Activated naive CD4-positive, alpha-beta T cell treated with anti-CD3 and anti-CD28 coated beads, Interleukin-2, amount 50 U/mL, for 72 hours (primary cell): ENCODE results near the gene CEP126. TPM values are rescaled to one million over a fixed set of nuclear protein-coding genes. Genes with fewer than 3 reads are reported as not detected.
"Not testable (repeated sequence)": the region's sequence is repeated elsewhere in the genome, so short reads cannot be mapped to it uniquely, and the experiment has no call there.

Experiments
- ATAC-seq, 2 donors: fragments of 150-1000 bp; cut with Tn5 transposase; 2 replicates each; pipeline ENCODE4 v1.10.0; 2021; ENCODE audit warnings: mild to moderate bottlenecking in 2 of 2, moderate library complexity in 2 of 2
- DNase-seq, 2 donors: peaks; one replicate each; pipeline ENCODE4 v3.0.0; 2021 to 2022; ENCODE audit warnings: low spot score in 2 of 2
- H3K27ac Mint-ChIP-seq, 2 donors: one replicate each; pipeline ENCODE4 v1.8.0; 2022; ENCODE audit warnings: mild to moderate bottlenecking in 2 of 2, mixed read lengths in 2 of 2
- H3K36me3 Mint-ChIP-seq, 2 donors: one replicate each; pipeline ENCODE4 v1.8.0; 2022; ENCODE audit warnings: mixed read lengths in 2 of 2
- H3K9me3 Mint-ChIP-seq, 2 donors: one replicate each; pipeline ENCODE4 v1.8.0; 2022; ENCODE audit warnings: mixed read lengths in 2 of 2
- total RNA-seq, 2 donors: library from RNA; stranded (reverse); gene quantifications; one replicate each; pipeline ENCODE4 v1.2.3, GENCODE V29; 2022

Gene CEP126
- total RNA-seq, 2 donors from 2014 or later = 1.5 to 1.8 TPM

DNA sequence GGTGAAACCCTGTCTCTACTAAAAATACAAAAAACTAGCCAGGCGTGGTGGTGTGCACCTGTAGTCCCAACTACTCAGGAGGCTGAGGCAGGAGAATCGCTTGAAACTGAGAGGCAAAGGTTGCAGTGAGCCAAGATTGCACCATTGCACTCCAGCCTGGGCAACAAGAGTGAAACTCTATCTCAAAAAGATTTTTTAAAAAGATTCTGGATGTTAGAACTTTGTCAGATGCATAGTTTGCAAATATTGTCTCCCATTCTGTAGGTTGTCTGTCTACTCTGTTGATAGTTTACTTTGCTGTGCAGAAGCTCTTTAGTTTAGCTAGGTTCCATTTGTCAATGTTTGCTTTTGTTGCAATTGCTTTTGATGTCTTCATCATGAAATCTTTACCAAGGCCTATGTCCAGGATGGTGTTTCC lies 79.3 kb downstream of the CEP126 start:
- DNase-seq, H3K36me3 Mint-ChIP-seq, H3K27ac Mint-ChIP-seq, ATAC-seq, H3K9me3 Mint-ChIP-seq: not testable (repeated sequence)

DNA sequence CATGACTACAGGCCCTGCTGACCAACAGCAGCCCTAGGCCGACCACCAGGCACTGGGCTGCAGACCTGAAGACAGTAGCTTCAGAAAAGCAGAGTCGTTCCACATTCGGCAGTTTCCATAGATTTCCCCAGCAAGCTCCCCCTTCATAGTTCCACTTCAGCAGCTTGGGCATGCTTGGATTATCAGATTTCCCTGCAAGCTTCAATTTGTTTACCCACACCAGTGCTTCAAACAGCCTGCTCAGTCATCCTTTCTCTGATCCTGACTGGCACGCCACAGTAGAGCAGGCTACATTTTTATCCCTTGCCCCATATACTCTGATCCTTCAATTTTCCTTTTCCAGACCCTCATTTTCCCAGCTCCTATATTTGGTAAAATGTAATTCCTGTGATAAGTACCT lies 81.3 kb downstream of the CEP126 start:
- ATAC-seq = no peak
- DNase-seq = no peak
- peak overlapping the region in 1 of 2 donors; percentile 23 for H3K27ac Mint-ChIP-seq
- H3K36me3 Mint-ChIP-seq = peaks cover 0 to 6% of the 10 kb centered on the region in 2 donors
- H3K9me3 Mint-ChIP-seq = no peaks in the 10 kb centered on the region

- DNase-seq (no peak), ATAC-seq (no peak)
- peak overlapping the region in 1 of 2 donors; percentile 20 for H3K27ac Mint-ChIP-seq
- H3K36me3 Mint-ChIP-seq = no peaks in the 10 kb centered on the region
- no peaks in the 10 kb centered on the region for H3K9me3 Mint-ChIP-seq
Measured at GRCh38 chr11:102001657-102002338, 87.0 kb downstream of the CEP126 start.

GRCh38 chr11:102004220-102004619 lies 89.4 kb downstream of the CEP126 start:
- ATAC-seq (no peak), DNase-seq (no peak)
- Mint-ChIP-seq H3K27ac (no peak overlapping the region), H3K36me3 (no peaks in the 10 kb centered on the region), H3K9me3 (no peaks in the 10 kb centered on the region)

GRCh38 chr11:102005306-102005705 lies 90.5 kb downstream of the CEP126 start:
- ATAC-seq (no peak), DNase-seq (no peak)
- H3K27ac Mint-ChIP-seq = peak overlapping the region in 1 of 2 donors; percentile 69
- H3K36me3 Mint-ChIP-seq = no peaks in the 10 kb centered on the region
- H3K9me3 Mint-ChIP-seq = no peaks in the 10 kb centered on the region

- no peaks in the 10 kb centered on the region for H3K9me3 Mint-ChIP-seq
- no peaks in the 10 kb centered on the region for H3K36me3 Mint-ChIP-seq
- no peak for ATAC-seq
- no peak overlapping the region for H3K27ac Mint-ChIP-seq
- no peak for DNase-seq
Measured at GRCh38 chr11:102006835-102007566, 92.2 kb downstream of the CEP126 start.

DNA sequence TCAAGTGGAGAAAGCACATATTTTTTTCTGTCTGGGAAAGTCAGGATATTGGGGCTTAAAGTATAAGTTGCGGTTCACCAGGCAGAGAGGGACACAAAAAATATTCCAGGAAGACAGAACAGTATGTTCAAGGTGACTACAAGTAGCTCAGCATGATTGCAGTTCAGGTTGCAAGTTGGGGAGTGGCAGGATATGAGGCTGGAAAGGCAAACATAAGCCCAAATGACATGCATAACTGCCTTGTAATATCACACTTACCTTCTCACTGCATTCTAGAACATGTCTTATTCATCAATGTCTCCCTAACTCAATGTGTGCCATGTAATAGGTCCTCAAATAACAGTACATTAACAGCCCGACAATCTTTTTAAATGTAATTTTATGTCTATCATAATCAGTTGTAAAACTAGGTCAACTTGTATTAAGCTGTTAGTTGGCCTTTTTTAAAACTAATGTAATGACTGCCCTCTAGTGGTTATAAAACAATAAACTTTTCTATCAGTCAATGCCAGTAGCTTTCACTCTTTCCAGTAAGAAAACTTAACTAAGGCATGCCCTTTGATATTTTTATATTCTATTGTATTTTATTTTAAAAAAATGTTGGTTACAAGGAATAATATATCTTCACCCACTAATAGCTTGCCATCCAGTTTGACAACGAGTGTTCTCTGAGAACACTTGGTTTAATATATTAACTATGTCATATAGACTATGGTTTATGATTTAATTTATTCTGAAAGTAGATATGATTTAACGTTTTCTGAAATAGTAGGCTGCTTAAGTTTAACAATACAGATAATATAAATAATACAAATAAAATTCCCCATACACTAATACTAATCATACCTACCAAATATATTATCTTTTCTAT lies 93.0 kb downstream of the CEP126 start:
- H3K9me3 Mint-ChIP-seq = no peaks in the 10 kb centered on the region
- H3K36me3 Mint-ChIP-seq = no peaks in the 10 kb centered on the region
- peak in 1 of 2 donors; percentile 49 for ATAC-seq
- no peak overlapping the region for H3K27ac Mint-ChIP-seq
- no peak for DNase-seq

DNA sequence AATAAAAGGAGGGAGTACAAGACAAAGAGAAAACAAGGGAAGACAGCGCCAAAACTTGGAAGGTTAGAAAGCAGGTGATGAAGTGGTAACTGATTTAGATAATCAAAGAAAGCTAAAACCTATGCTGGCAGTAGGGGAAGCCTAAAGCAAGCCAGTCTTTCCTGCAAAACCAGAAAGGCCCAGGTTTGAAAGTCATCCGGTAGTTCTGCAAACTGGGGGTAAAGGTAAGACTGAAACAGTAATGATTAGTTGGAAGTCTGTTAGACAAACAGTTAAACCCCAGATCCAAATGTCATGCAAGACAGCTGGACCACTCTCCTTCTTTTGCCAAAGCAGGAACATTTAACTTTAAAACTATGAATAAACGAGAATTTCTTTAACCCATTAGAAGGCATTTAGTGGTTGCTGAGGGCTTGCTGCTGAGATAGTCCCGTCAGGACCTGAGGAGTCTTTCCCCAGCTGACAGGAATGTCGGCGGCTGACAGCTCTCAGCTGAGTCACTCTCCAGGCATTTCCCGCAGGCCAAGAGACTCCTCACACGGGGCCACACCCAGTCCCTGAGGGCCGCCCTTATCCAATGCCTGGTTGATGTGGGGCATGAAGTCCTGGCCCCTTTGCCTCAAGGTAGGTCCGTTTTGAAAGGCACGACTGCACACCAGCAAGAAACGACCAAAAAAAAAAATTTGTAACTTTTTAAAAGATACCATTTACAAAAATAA lies 96.1 kb downstream of the CEP126 start:
- Mint-ChIP-seq H3K27ac (no peak overlapping the region), H3K36me3 (no peaks in the 10 kb centered on the region), H3K9me3 (no peaks in the 10 kb centered on the region)
- ATAC-seq (no peak), DNase-seq (no peak)

- H3K27ac Mint-ChIP-seq = no peak overlapping the region
Measured at GRCh38 chr11:102012946-102013345, 98.1 kb downstream of the CEP126 start.

GRCh38 chr11:102014756-102015155 lies 99.9 kb downstream of the CEP126 start:
- no peaks in the 10 kb centered on the region for H3K36me3 Mint-ChIP-seq
- DNase-seq = no peak
- no peaks in the 10 kb centered on the region for H3K9me3 Mint-ChIP-seq
- no peak for ATAC-seq
- H3K27ac Mint-ChIP-seq = no peak overlapping the region

More at GRCh38 chr11:102012946-102013345, 98.1 kb downstream of the CEP126 start:
- DNase-seq (no peak), ATAC-seq (peak; percentile 30 to 45)
- Mint-ChIP-seq H3K36me3 (no peaks in the 10 kb centered on the region), H3K9me3 (no peaks in the 10 kb centered on the region)

DNA sequence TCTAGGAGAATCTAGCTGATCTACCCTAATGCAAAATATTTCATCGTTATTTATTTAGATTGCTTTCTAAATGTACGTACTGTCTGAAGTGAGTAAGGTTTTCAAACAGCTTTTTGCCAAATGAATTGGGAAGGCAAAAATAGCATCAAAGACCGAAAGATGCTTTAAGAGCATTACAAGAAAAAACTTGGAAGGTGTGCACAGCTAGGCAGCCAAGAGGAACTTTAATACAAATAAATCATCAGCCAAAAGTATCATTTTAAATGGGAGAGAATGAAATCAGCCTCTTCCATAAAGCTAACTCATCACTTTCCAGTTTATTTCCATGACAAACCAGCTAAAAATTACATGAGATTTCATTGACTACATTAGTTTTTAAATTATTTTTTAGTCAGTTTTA lies 102.2 kb downstream of the CEP126 start:
- Mint-ChIP-seq H3K9me3 (no peaks in the 10 kb centered on the region), H3K27ac (no peak overlapping the region), H3K36me3 (no peaks in the 10 kb centered on the region)
- DNase-seq (no peak), ATAC-seq (no peak)

- Mint-ChIP-seq H3K36me3 (no peaks in the 10 kb centered on the region), H3K27ac (no peak overlapping the region)
- ATAC-seq = no peak
Measured at GRCh38 chr11:102026217-102026616, 111.4 kb downstream of the CEP126 start.

GRCh38 chr11:102026959-102027358 lies 112.1 kb downstream of the CEP126 start:
- Mint-ChIP-seq H3K36me3 (no peaks in the 10 kb centered on the region), H3K27ac (no peak overlapping the region), H3K9me3 (no peaks in the 10 kb centered on the region)
- no peak for DNase-seq
- no peak for ATAC-seq

More at GRCh38 chr11:102026217-102026616, 111.4 kb downstream of the CEP126 start:
- no peak for DNase-seq
- H3K9me3 Mint-ChIP-seq = no peaks in the 10 kb centered on the region

GRCh38 chr11:102036757-102037156 lies 121.9 kb downstream of the CEP126 start:
- no peak for ATAC-seq
- Mint-ChIP-seq H3K27ac (no peak overlapping the region), H3K36me3 (no peaks in the 10 kb centered on the region), H3K9me3 (peaks cover 4 to 6% of the 10 kb centered on the region in 2 donors)
- DNase-seq = no peak

GRCh38 chr11:102046841-102047240 lies 132.0 kb downstream of the CEP126 start:
- no peaks in the 10 kb centered on the region for H3K9me3 Mint-ChIP-seq
- peaks cover 0 to 6% of the 10 kb centered on the region in 2 donors for H3K36me3 Mint-ChIP-seq
- no peak overlapping the region for H3K27ac Mint-ChIP-seq
- DNase-seq (no peak), ATAC-seq (no peak)

GRCh38 chr11:102047305-102047924 lies 132.6 kb downstream of the CEP126 start, which contains the start of gene CFAP300:
Gene CFAP300 (plus strand): TSS chr11:102047437. CDS start chr11:102047471, 34 bp downstream.
- Mint-ChIP-seq H3K36me3 (peaks cover 0 to 6% of the 10 kb centered on the region in 2 donors), H3K9me3 (no peaks in the 10 kb centered on the region), H3K27ac (peak within 1 kb of the TSS in 1 of 2 donors; percentile 86)
- DNase-seq (peak in 1 of 2 donors; percentile 61), ATAC-seq (peak; percentile 48 to 93)
